HepG2 (cell line): Measurements from ENCODE around the gene LRRC4C. TPM values are rescaled to one million over a fixed set of nuclear protein-coding genes. Genes with fewer than 3 reads are reported as not detected.

ENCODE experiments used
- ATAC-seq: fragments of 200-7000 bp; cut with Tn5 transposase; 3 replicates; pipeline ENCODE4 v1.9.1; 2020; ENCODE audit warnings: mild to moderate bottlenecking, moderate library complexity
- BruUV-seq: library from RNA; stranded (reverse); fragments of 400-500 nt; replicated peaks from 2 replicates; lab custom pipeline; 2021; lab: Mats Ljungman, UMichigan
- CTCF ChIA-PET: fragments of 300-600 bp; formaldehyde crosslinking; extraction: SDS; loops from one replicate; lab custom pipeline; 2021; ENCODE audit warnings: low total read pairs, inconsistent platforms, low intra/inter-chr PET ratio; lab: Yijun Ruan, JAX
- POLR2A ChIA-PET: fragments of 350-600 bp; sonication (Branson Sonifier 250); formaldehyde crosslinking; loops from one replicate; lab custom pipeline; 2020; ENCODE audit warnings: antibody characterized with exemption, inconsistent platforms; lab: Yijun Ruan, JAX
- DNase-seq: peaks from one replicate; pipeline ENCODE4 v3.0.0-alpha.2; 2015; ENCODE audit warnings: low spot score
- FAIRE-seq: peaks from 3 replicates; lab custom pipeline; 2011; peaks lifted over from hg19 to GRCh38; lab: Jason Lieb, UNC
- H2AFZ ChIP-seq: one replicate; pipeline ENCODE4 v1.6.1; 2011; ENCODE audit warnings: low read length, inconsistent platforms
- H3K27ac ChIP-seq: fragments of 300-600 bp; 3 replicates; pipeline ENCODE4 v1.8.0; 2011; ENCODE audit warnings: mixed run types, mild to moderate bottlenecking, mixed read lengths, low read length, inconsistent platforms; ENCODE audit not compliant: insufficient read depth; ENCODE audit errors: extremely low read length
- H3K27me3 ChIP-seq, 2 experiments: fragments of 200-600 bp in 1 of 2; 2 replicates in 1 of 2; 3 replicates in 1 of 2; pipeline versions ENCODE4 v1.6.0 to v1.8.0; 2011; ENCODE audit warnings: low read length in 2 of 2, mild to moderate bottlenecking in 2 of 2, moderate library complexity in 2 of 2, inconsistent platforms in 1 of 2; ENCODE audit not compliant: insufficient read depth in 2 of 2, control insufficient read depth in 1 of 2
- H3K36me3 ChIP-seq, 2 experiments: fragments of 200-600 bp in 1 of 2; replicated peaks in 1 of 2; 2 replicates in 1 of 2; 3 replicates in 1 of 2; pipeline versions ENCODE4 v1.5.1 to v1.8.0; 2011; ENCODE audit warnings: low read length in 2 of 2, inconsistent platforms in 1 of 2; ENCODE audit not compliant: insufficient read depth in 2 of 2, control insufficient read depth in 1 of 2
- H3K4me1 ChIP-seq: 2 replicates; pipeline ENCODE4 v1.5.1; 2012; ENCODE audit warnings: low read length, inconsistent platforms; ENCODE audit not compliant: insufficient read depth
- H3K4me2 ChIP-seq: 2 replicates; pipeline ENCODE4 v1.6.0; 2011; ENCODE audit warnings: low read depth, low read length, inconsistent platforms
- H3K4me3 ChIP-seq, 3 experiments: fragments of 200-600 bp in 1 of 3; sonication (generic), shearing (Covaris generic) in 1 of 3; replicated peaks in 1 of 3; 2 replicates each; pipeline ENCODE4 v1.5.1; 2011 to 2016; ENCODE audit warnings: low read length in 3 of 3, inconsistent platforms in 2 of 3, low read depth in 2 of 3, mild to moderate bottlenecking in 2 of 3, control low read depth in 1 of 3, mixed read lengths in 1 of 3; ENCODE audit not compliant: insufficient read depth in 1 of 3
- H3K79me2 ChIP-seq: one replicate; pipeline ENCODE4 v1.6.1; 2011; ENCODE audit warnings: low read length, inconsistent platforms; ENCODE audit not compliant: insufficient read depth
- H3K9ac ChIP-seq: 2 replicates; pipeline ENCODE4 v1.6.0; 2011; ENCODE audit warnings: mild to moderate bottlenecking, low read depth, low read length, inconsistent platforms; ENCODE audit not compliant: insufficient read depth
- H3K9me3 ChIP-seq: 2 replicates; pipeline ENCODE4 v1.5.1; 2012; ENCODE audit warnings: mild to moderate bottlenecking, low read length
- H4K20me1 ChIP-seq: 2 replicates; pipeline ENCODE4 v1.6.0; 2011; ENCODE audit warnings: inconsistent platforms, mild to moderate bottlenecking, low read length, moderate library complexity; ENCODE audit not compliant: insufficient read depth
- GATAD2A ChIP-seq: IDR thresholded peaks from 2 replicates; pipeline ENCODE4 v1.6.1; 2016
- KLF9 ChIP-seq: IDR thresholded peaks from 2 replicates; pipeline ENCODE4 v1.6.1; 2016; ENCODE audit warnings: low read depth
- NFE2L1 ChIP-seq: sonication (generic); formaldehyde crosslinking; IDR thresholded peaks from 2 replicates; pipeline ENCODE4 v1.4.0; 2020; ENCODE audit warnings: missing genetic modification reagents, mild to moderate bottlenecking, borderline replicate concordance
- PRPF4 ChIP-seq: fragments of 200-400 bp; formaldehyde crosslinking; IDR thresholded peaks from 2 replicates; pipeline ENCODE4 v1.6.1; 2016; ENCODE audit warnings: low read length, low read depth; ENCODE audit not compliant: poor library complexity, severe bottlenecking
- SP140L ChIP-seq: sonication (generic); formaldehyde crosslinking; IDR thresholded peaks from 2 replicates; pipeline ENCODE4 v1.4.0; 2020; ENCODE audit warnings: missing genetic modification reagents, borderline replicate concordance
- SRSF1 ChIP-seq: fragments of 200-400 bp; formaldehyde crosslinking; optimal IDR thresholded peaks from 2 replicates; pipeline ENCODE3; 2017; ENCODE audit warnings: mild to moderate bottlenecking, low read depth, low read length, moderate library complexity
- YEATS4 ChIP-seq: sonication (generic); formaldehyde crosslinking; IDR thresholded peaks from 2 replicates; pipeline ENCODE4 v1.4.0; 2020; ENCODE audit warnings: missing genetic modification reagents, borderline replicate concordance
- ZIK1 ChIP-seq: sonication (generic); formaldehyde crosslinking; IDR thresholded peaks from 2 replicates; pipeline ENCODE4 v1.5.0; 2020; ENCODE audit warnings: mild to moderate bottlenecking, low read depth, missing genetic modification reagents, borderline replicate concordance
- ZKSCAN8 ChIP-seq: IDR thresholded peaks from 2 replicates; pipeline ENCODE4 v1.6.1; 2016; ENCODE audit warnings: borderline replicate concordance, missing genetic modification reagents, missing compliant biosample characterization
- ZNF34 ChIP-seq: sonication (generic); formaldehyde crosslinking; IDR thresholded peaks from 2 replicates; pipeline ENCODE4 v1.4.0; 2020; ENCODE audit warnings: mild to moderate bottlenecking, missing genetic modification reagents, borderline replicate concordance
- ZNF772 ChIP-seq: sonication (generic); formaldehyde crosslinking; IDR thresholded peaks from 2 replicates; pipeline ENCODE4 v1.5.0; 2020; ENCODE audit warnings: mild to moderate bottlenecking, missing genetic modification reagents
- ZNF850 ChIP-seq: sonication (generic); formaldehyde crosslinking; conservative IDR thresholded peaks from 2 replicates; pipeline ENCODE4 v1.9.0; 2021; ENCODE audit warnings: mild to moderate bottlenecking, missing genetic modification reagents
- ZNF891 ChIP-seq: sonication (generic); formaldehyde crosslinking; IDR thresholded peaks from 2 replicates; pipeline ENCODE4 v1.5.0; 2020; ENCODE audit warnings: mild to moderate bottlenecking, missing genetic modification reagents
- WGBS: methylation state at CpG from one replicate; pipeline ENCODE4 v1.1.6; 2017; ENCODE audit warnings: low lambda C conversion rate; 5-methylcytosine and 5-hydroxymethylcytosine counted together
- in situ Hi-C: cut with HindIII; loops from 2 replicates; pipeline ENCODE4 v1.10.0; 2017; ENCODE audit warnings: low pct_unique_long_range_greater_than_20kb; ENCODE audit not compliant: extremely low pct_ligation_motif_present
- intact Hi-C: fragments of 100-400 bp; cut with micrococcal nuclease; formaldehyde crosslinking; loops from one replicate; pipeline ENCODE4 v1.10.0; 2022; ENCODE audit not compliant: unreplicated experiment
- polyA plus RNA-seq, 8 experiments: library from polyadenylated mRNA; depleted of rRNA in 3 of 8; stranded (reverse) in 7 of 8; unstranded in 1 of 8; fragments of >200 nt; fragmentation: Illumina TruSeq in 4 of 8; extraction: Trizol in 4 of 8; gene quantifications; 2 replicates each; pipeline versions ENCODE4 v1.2.1 to v1.2.3, GENCODE V29; 2011 to 2016; ENCODE audit warnings: low read depth in 4 of 8, missing spikeins in 1 of 8, mixed read lengths in 1 of 8; ENCODE audit not compliant: insufficient read depth in 1 of 8
- total RNA-seq, 5 experiments: library from RNA; depleted of rRNA; stranded (reverse); fragments of >200 nt; fragmentation: Illumina TruSeq; extraction: Trizol; gene quantifications; 2 replicates each; pipeline ENCODE4 v1.2.3, GENCODE V29; 2016; ENCODE audit warnings: low read depth in 1 of 5
- TF ChIP-seq, protein P1 (sequence below): sonication (generic); formaldehyde crosslinking; IDR thresholded peaks from 2 replicates; pipeline ENCODE4 v1.5.1; 2020; ENCODE audit warnings: mild to moderate bottlenecking, missing genetic modification reagents, borderline replicate concordance
- TF ChIP-seq, protein P2 (sequence below): sonication (generic); formaldehyde crosslinking; IDR thresholded peaks from 2 replicates; pipeline ENCODE4 v1.4.0; 2020; ENCODE audit warnings: missing genetic modification reagents

Gene LRRC4C
- total and polyA plus RNA-seq, 2 of the 13 experiments (the other 11 are each of a cell fraction or from before 2014, with no cell fraction given): not detected

GRCh38 chr11:41458641-41459040 is 811 bp downstream of the LRRC4C start:
- H3K4me1 ChIP-seq: no peaks in the 10 kb centered on the region
- intact Hi-C loops: no loop called here

GRCh38 chr11:41458154-41458553 is 1.3 kb downstream of the LRRC4C start:
- BruUV-seq: no TSS peak
- CTCF ChIA-PET: no interaction called here
- in situ Hi-C loops: loop anchor here (25.0 kb wide), 1 partner anchor 1829 kb away; no protein-coding TSS in a partner anchor
- TF ChIP-seq, protein P1, sequence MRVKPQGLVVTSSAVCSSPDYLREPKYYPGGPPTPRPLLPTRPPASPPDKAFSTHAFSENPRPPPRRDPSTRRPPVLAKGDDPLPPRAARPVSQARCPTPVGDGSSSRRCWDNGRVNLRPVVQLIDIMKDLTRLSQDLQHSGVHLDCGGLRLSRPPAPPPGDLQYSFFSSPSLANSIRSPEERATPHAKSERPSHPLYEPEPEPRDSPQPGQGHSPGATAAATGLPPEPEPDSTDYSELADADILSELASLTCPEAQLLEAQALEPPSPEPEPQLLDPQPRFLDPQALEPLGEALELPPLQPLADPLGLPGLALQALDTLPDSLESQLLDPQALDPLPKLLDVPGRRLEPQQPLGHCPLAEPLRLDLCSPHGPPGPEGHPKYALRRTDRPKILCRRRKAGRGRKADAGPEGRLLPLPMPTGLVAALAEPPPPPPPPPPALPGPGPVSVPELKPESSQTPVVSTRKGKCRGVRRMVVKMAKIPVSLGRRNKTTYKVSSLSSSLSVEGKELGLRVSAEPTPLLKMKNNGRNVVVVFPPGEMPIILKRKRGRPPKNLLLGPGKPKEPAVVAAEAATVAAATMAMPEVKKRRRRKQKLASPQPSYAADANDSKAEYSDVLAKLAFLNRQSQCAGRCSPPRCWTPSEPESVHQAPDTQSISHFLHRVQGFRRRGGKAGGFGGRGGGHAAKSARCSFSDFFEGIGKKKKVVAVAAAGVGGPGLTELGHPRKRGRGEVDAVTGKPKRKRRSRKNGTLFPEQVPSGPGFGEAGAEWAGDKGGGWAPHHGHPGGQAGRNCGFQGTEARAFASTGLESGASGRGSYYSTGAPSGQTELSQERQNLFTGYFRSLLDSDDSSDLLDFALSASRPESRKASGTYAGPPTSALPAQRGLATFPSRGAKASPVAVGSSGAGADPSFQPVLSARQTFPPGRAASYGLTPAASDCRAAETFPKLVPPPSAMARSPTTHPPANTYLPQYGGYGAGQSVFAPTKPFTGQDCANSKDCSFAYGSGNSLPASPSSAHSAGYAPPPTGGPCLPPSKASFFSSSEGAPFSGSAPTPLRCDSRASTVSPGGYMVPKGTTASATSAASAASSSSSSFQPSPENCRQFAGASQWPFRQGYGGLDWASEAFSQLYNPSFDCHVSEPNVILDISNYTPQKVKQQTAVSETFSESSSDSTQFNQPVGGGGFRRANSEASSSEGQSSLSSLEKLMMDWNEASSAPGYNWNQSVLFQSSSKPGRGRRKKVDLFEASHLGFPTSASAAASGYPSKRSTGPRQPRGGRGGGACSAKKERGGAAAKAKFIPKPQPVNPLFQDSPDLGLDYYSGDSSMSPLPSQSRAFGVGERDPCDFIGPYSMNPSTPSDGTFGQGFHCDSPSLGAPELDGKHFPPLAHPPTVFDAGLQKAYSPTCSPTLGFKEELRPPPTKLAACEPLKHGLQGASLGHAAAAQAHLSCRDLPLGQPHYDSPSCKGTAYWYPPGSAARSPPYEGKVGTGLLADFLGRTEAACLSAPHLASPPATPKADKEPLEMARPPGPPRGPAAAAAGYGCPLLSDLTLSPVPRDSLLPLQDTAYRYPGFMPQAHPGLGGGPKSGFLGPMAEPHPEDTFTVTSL (CRISPR knock-in tag): no peak
- TF ChIP-seq SP140L (CRISPR knock-in tag) (no peak), ZNF772 (no peak), SRSF1 (no peak), ZNF850 (CRISPR knock-in tag) (no peak), ZKSCAN8 (CRISPR knock-in tag) (no peak)

More at GRCh38 chr11:41458641-41459040, 811 bp downstream of the LRRC4C start:
- no TSS peak for BruUV-seq
- Histone ChIP-seq H3K79me2 (no peaks in the 10 kb centered on the region), H3K9ac (no peak overlapping the region), H3K27me3 (no peaks in the 10 kb centered on the region; a peak in 1 of 5 replicates), H3K36me3 (no peaks in the 10 kb centered on the region), H3K4me3 (no peak overlapping the region), H3K4me2 (no peak overlapping the region), H3K27ac (no peak overlapping the region), H2AFZ (no peak overlapping the region), H3K9me3 (no peaks in the 10 kb centered on the region), H4K20me1 (no peaks in the 10 kb centered on the region)
- ATAC-seq: no peak
- 9% methylated on average over 7 of the region's 7 CpGs for WGBS
- TF ChIP-seq ZNF34 (CRISPR knock-in tag): no peak
- no peak for TF ChIP-seq KLF9 (CRISPR knock-in tag)
- no peak for TF ChIP-seq YEATS4 (CRISPR knock-in tag)
- TF ChIP-seq PRPF4: no peak
- no peak for TF ChIP-seq NFE2L1
- no peak for TF ChIP-seq ZKSCAN8 (CRISPR knock-in tag)
- TF ChIP-seq ZNF891 (CRISPR knock-in tag): no peak
- no peak for TF ChIP-seq GATAD2A (CRISPR knock-in tag)
- TF ChIP-seq ZIK1 (CRISPR knock-in tag): no peak
- TF ChIP-seq, protein P2, sequence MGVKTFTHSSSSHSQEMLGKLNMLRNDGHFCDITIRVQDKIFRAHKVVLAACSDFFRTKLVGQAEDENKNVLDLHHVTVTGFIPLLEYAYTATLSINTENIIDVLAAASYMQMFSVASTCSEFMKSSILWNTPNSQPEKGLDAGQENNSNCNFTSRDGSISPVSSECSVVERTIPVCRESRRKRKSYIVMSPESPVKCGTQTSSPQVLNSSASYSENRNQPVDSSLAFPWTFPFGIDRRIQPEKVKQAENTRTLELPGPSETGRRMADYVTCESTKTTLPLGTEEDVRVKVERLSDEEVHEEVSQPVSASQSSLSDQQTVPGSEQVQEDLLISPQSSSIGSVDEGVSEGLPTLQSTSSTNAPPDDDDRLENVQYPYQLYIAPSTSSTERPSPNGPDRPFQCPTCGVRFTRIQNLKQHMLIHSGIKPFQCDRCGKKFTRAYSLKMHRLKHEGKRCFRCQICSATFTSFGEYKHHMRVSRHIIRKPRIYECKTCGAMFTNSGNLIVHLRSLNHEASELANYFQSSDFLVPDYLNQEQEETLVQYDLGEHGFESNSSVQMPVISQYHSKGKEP (CRISPR knock-in tag): no peak
- POLR2A ChIA-PET: no interaction called here
- in situ Hi-C loops: loop anchor here (25.0 kb wide), 1 partner anchor 1829 kb away; no protein-coding TSS in a partner anchor
- no peak for DNase-seq
- CTCF ChIA-PET: no interaction called here
- FAIRE-seq: no peak

More at GRCh38 chr11:41458154-41458553, 1.3 kb downstream of the LRRC4C start:
- FAIRE-seq (no peak), ATAC-seq (no peak), DNase-seq (no peak)
- Histone ChIP-seq H3K27ac (no peak overlapping the region), H2AFZ (no peak overlapping the region), H3K27me3 (no peaks in the 10 kb centered on the region; a peak in 1 of 5 replicates), H3K9me3 (no peaks in the 10 kb centered on the region), H4K20me1 (no peaks in the 10 kb centered on the region), H3K4me2 (no peak overlapping the region), H3K36me3 (no peaks in the 10 kb centered on the region), H3K79me2 (no peaks in the 10 kb centered on the region), H3K9ac (no peak overlapping the region), H3K4me3 (no peak overlapping the region), H3K4me1 (no peaks in the 10 kb centered on the region)
- WGBS: 3% methylated on average over 4 of the region's 4 CpGs
- POLR2A ChIA-PET: no interaction called here
- intact Hi-C loops: no loop called here
